ENCODE results near the gene ATP6V1G1.

The ATP6V1G1 gene

GRCh38 chr9:114565204-114565603, 22.4 kb upstream of the ATP6V1G1 start:
- TF ChIP-seq SIN3A (IDR thresholded peaks at IDR 0.05; ENCODE audit: borderline replicate concordance, insufficient read depth, low read length) (no peak), REST (IDR thresholded peaks at IDR 0.05; ENCODE audit: insufficient read depth in 1 of 2, low read depth in 2 of 2, low read length in 2 of 2) (no peak), FOXP2 (optimal IDR thresholded peaks at IDR 0.05; ENCODE audit: borderline replicate concordance, extremely low read depth, extremely low read length, insufficient read depth) (no peak), POLR2AphosphoS5 (IDR thresholded peaks at IDR 0.05; ENCODE audit: low read depth, low read length) (no peak), TAF1 (IDR thresholded peaks at IDR 0.05; ENCODE audit: borderline replicate concordance, insufficient read depth, low read length) (no peak)

- no peak for TF ChIP-seq TAF1 (IDR thresholded peaks at IDR 0.05; ENCODE audit: borderline replicate concordance, insufficient read depth, low read length)
- TF ChIP-seq SIN3A (IDR thresholded peaks at IDR 0.05; ENCODE audit: borderline replicate concordance, insufficient read depth, low read length), result no peak
- TF ChIP-seq REST (IDR thresholded peaks at IDR 0.05; ENCODE audit: insufficient read depth in 1 of 2, low read depth in 2 of 2, low read length in 2 of 2), result no peak
- TF ChIP-seq FOXP2 (optimal IDR thresholded peaks at IDR 0.05; ENCODE audit: borderline replicate concordance, extremely low read depth, extremely low read length, insufficient read depth), result no peak
- no peak for TF ChIP-seq POLR2AphosphoS5 (IDR thresholded peaks at IDR 0.05; ENCODE audit: low read depth, low read length)
Observed at GRCh38 chr9:114570742-114571141, 16.8 kb upstream of the ATP6V1G1 start.

GRCh38 chr9:114571391-114571790, 16.2 kb upstream of the ATP6V1G1 start:
- TF ChIP-seq FOXP2 (optimal IDR thresholded peaks at IDR 0.05; ENCODE audit: borderline replicate concordance, extremely low read depth, extremely low read length, insufficient read depth) (no peak), SIN3A (IDR thresholded peaks at IDR 0.05; ENCODE audit: borderline replicate concordance, insufficient read depth, low read length) (no peak)

GRCh38 chr9:114572199-114572598, 15.4 kb upstream of the ATP6V1G1 start:
- TF ChIP-seq FOXP2 (optimal IDR thresholded peaks at IDR 0.05; ENCODE audit: borderline replicate concordance, extremely low read depth, extremely low read length, insufficient read depth) (no peak), SIN3A (IDR thresholded peaks at IDR 0.05; ENCODE audit: borderline replicate concordance, insufficient read depth, low read length) (no peak), TAF1 (IDR thresholded peaks at IDR 0.05; ENCODE audit: borderline replicate concordance, insufficient read depth, low read length) (no peak), REST (IDR thresholded peaks at IDR 0.05; ENCODE audit: insufficient read depth in 1 of 2, low read depth in 2 of 2, low read length in 2 of 2) (no peak), POLR2AphosphoS5 (IDR thresholded peaks at IDR 0.05; ENCODE audit: low read depth, low read length) (no peak)

- TF ChIP-seq SIN3A (IDR thresholded peaks at IDR 0.05; ENCODE audit: borderline replicate concordance, insufficient read depth, low read length) (no peak), FOXP2 (optimal IDR thresholded peaks at IDR 0.05; ENCODE audit: borderline replicate concordance, extremely low read depth, extremely low read length, insufficient read depth) (no peak), POLR2AphosphoS5 (IDR thresholded peaks at IDR 0.05; ENCODE audit: low read depth, low read length) (no peak), TAF1 (IDR thresholded peaks at IDR 0.05; ENCODE audit: borderline replicate concordance, insufficient read depth, low read length) (no peak), REST (IDR thresholded peaks at IDR 0.05; ENCODE audit: insufficient read depth in 1 of 2, low read depth in 2 of 2, low read length in 2 of 2) (no peak)
Observed at GRCh38 chr9:114574438-114574837, 13.1 kb upstream of the ATP6V1G1 start.
